NCI-H2196 treated with DMSO at 0.1 percent for 48 hours (cell line): Measurements from ENCODE around the gene ITPKC.
"Not testable (repeated sequence)": the region's sequence is repeated elsewhere in the genome, so short reads cannot be mapped to it uniquely, and the experiment has no call there.

Experiments used
- DNase-seq: peaks from one replicate; lab custom pipeline; 2025; ENCODE audit not compliant: unreplicated experiment; lab: John Stamatoyannopoulos, UW

Gene ITPKC

GRCh38 chr19:40714441-40715299 is 2.2 kb upstream of the ITPKC start:
- peak; percentile 84 for DNase-seq

- DNase-seq = no peak
Measured at GRCh38 chr19:40716031-40716481, 856 bp upstream of the ITPKC start.

GRCh38 chr19:40717325-40717879 is 490 bp downstream of the ITPKC start:
- DNase-seq = no peak

GRCh38 chr19:40717880-40718773 is 1.2 kb downstream of the ITPKC start:
- no peak for DNase-seq

- DNase-seq = no peak
Measured at GRCh38 chr19:40718774-40719391, 2.0 kb downstream of the ITPKC start.

- DNase-seq = no peak
Measured at GRCh38 chr19:40719414-40719894, 2.5 kb downstream of the ITPKC start.

GRCh38 chr19:40721140-40721486 is 4.2 kb downstream of the ITPKC start:
- no peak for DNase-seq

GRCh38 chr19:40721936-40722661 is 5.2 kb downstream of the ITPKC start:
- DNase-seq = no peak

GRCh38 chr19:40723661-40724254 is 6.8 kb downstream of the ITPKC start:
- no peak for DNase-seq

GRCh38 chr19:40724315-40724714 is 7.4 kb downstream of the ITPKC start:
- DNase-seq = no peak

GRCh38 chr19:40724855-40725254 is 7.9 kb downstream of the ITPKC start:
- no peak for DNase-seq

- no peak for DNase-seq
Measured at GRCh38 chr19:40726279-40726678, 9.4 kb downstream of the ITPKC start.

GRCh38 chr19:40730065-40730464 is 13.2 kb downstream of the ITPKC start:
- DNase-seq = not testable (repeated sequence)

- not testable (repeated sequence) for DNase-seq
Measured at GRCh38 chr19:40732304-40732703, 15.4 kb downstream of the ITPKC start.

- DNase-seq = no peak
Measured at GRCh38 chr19:40733149-40733548, 16.2 kb downstream of the ITPKC start.

GRCh38 chr19:40735013-40735771 is 18.3 kb downstream of the ITPKC start:
- no peak for DNase-seq

- no peak for DNase-seq
Measured at GRCh38 chr19:40736661-40737060, 19.7 kb downstream of the ITPKC start.

GRCh38 chr19:40737102-40737644 is 20.3 kb downstream of the ITPKC start:
- DNase-seq = no peak
